ENCODE data around the gene TRIM15.

GRCh38 chr6:30154709-30155519 is 8.4 kb upstream of the TRIM15 start:
- TF ChIP-seq, protein P1, sequence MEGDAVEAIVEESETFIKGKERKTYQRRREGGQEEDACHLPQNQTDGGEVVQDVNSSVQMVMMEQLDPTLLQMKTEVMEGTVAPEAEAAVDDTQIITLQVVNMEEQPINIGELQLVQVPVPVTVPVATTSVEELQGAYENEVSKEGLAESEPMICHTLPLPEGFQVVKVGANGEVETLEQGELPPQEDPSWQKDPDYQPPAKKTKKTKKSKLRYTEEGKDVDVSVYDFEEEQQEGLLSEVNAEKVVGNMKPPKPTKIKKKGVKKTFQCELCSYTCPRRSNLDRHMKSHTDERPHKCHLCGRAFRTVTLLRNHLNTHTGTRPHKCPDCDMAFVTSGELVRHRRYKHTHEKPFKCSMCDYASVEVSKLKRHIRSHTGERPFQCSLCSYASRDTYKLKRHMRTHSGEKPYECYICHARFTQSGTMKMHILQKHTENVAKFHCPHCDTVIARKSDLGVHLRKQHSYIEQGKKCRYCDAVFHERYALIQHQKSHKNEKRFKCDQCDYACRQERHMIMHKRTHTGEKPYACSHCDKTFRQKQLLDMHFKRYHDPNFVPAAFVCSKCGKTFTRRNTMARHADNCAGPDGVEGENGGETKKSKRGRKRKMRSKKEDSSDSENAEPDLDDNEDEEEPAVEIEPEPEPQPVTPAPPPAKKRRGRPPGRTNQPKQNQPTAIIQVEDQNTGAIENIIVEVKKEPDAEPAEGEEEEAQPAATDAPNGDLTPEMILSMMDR (optimal IDR thresholded peaks at IDR 0.05 in 1 of 3, IDR thresholded peaks at IDR 0.05 in 1 of 3, conservative IDR thresholded peaks at IDR 0.05 in 1 of 3; ENCODE audit: extremely low read depth in 1 of 3, insufficient read depth in 2 of 3, low read length in 3 of 3), result no peak
- TF ChIP-seq EZH2 (IDR thresholded peaks at IDR 0.05; ENCODE audit: low read length), result no peak
